ENCODE data around the gene CKS2.
"Not testable (repeated sequence)": the region's sequence is repeated elsewhere in the genome, so short reads cannot be mapped to it uniquely, and the experiment has no call there.

The CKS2 gene

DNA sequence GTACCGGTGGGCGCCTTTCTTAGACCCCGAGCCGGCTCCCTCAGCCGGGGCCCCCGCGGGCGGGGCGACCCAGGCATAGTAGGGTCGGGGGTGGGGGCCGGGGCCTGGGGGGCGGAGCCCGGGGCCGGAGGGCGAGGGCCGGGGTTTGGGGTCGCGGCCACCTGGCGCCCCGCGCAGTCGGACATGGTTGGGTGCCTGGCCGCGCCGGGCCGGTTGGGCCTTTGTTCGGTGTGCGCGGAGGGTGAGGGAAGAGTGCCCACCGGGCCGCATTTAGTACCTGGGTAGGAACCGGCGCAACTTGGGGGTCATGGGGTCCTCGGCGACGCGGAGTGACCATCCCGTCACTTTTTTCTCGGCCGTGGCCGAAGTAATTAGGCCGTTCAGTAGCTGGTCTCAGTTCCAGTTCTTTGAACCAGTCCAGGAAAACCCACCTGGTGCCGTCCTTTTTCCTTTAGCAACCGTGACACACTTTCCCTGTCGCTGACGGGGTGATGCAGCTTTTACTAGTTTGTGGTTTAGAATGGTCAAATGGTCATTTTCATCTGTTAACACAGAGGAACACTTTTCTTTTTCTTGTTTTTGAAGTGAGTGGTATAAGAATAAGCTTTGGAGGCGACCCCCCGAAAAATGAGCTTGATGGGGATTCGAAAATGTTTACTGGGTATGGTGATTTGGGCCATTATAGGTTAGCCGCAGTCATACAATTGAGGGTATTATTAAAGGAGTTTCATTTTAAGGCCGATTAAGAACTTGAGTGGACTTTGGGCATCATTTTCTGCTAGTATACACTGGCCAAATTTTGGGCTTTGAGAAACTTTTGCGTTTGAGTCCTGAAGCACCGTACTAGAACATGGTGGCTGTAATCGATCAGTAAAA lies 589 bp downstream of the CKS2 start:
- no peak for DNase-seq

GRCh38 chr9:89312222-89312571 lies 1.2 kb downstream of the CKS2 start:
- DNase-seq = no peak

- no peak for DNase-seq
These were observed 2.8 kb downstream of the CKS2 start for GRCh38 chr9:89313842-89314241.

- DNase-seq = no peak
These were observed 4.0 kb downstream of the CKS2 start for GRCh38 chr9:89314955-89315354.

DNA sequence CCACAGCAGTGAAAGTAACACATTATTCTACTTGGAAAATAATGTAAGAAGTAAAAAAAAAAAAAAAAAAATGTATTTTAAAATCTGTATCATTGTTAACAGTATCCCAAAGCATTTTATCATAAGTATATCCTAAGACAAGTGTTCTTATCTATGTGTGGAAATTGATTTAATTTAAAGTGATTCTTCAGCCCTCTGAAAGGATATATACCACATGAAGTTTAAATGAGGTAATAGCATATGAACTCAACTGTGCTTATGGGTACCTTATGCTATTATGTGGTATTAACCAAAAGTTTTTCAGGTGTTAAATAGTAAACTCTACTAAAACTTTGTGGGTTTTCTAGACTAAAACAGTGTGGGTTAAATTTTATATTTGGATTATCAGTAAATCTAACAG lies 4.5 kb downstream of the CKS2 start:
- DNase-seq = no peak

DNA sequence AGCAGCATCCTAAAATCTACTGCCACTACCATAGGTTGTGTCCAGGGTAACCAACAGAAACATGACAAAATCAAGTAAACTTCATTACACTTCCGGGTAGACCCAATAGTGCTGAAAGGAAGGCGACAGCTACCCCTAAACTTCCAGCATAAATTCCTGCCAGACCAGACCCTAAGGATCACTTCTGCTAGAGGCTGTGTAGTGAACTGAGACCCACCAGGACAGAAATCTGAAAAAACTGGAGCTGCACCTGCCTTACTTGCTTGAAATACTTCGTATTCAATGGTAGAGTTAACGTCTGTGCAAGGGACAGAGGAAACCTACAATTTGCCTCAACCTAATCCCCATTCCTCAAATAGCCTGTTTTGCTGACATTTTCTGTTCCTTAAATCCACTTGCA lies 6.3 kb downstream of the CKS2 start:
- DNase-seq = no peak

GRCh38 chr9:89318123-89319014 lies 7.4 kb downstream of the CKS2 start, which contains the start of gene SECISBP2:
SECISBP2 (plus strand) TSS chr9:89318500; CDS start chr9:89318577, 77 bp downstream.
- DNase-seq = peak; percentile 95

DNA sequence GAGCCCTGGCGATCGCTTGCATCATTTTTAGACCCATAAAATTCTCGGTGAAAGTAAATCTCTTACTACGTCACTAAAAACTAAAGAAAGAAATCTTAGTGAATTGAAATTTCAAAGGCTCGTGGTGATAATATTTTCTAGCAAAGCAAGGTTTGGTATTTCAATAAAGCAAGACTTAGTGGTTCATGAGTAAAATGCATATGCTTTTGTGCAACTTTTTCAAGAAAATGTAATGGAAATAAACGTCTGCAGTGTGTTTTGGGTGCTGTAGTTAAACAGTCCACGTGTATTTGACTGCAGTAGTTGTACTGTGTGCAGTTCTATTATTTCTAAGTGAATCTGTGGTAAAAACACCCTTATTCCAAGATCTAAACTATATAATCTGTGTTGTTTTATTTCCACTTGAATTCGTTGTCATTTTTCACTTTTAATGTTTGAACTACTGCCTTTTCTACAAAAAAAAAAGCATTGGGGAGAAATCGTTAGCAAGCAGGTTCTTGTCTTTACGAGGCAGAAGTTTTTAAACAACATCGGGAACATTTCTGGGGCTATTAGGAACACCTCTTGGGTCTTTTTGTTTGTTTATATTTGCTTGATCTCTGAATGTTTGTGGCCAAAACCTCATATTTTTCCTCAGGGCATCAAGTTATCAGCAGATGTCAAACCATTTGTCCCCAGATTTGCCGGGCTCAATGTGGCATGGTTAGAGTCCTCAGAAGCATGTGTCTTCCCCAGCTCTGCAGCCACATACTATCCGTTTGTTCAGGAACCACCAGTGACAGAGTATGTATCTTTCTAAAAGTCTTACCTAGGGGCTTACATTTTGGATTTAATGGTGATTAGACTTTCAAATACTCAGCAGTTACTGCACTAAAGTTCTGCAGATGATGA lies 8.3 kb downstream of the CKS2 start:
- DNase-seq = no peak

DNA sequence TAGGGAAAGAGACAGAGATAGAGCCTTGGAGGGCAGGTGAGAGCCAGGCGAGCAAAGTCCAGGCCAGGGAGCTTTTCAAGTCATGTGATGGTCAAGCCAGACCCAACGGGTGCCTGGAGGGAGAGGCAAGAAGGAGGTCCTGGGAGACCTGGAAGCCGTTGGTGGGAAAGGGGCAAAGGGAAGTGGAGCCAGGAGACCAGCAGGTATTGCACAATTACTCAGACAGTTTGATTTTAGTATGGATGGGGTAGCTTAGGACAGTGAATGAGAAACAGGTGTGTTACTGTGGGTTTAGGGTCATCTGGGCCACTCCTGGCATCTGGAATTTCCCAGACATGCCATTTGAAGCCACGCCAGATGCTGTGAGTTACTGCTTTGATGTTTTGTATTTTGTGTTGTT lies 12.4 kb downstream of the CKS2 start:
- no peak for DNase-seq

DNA sequence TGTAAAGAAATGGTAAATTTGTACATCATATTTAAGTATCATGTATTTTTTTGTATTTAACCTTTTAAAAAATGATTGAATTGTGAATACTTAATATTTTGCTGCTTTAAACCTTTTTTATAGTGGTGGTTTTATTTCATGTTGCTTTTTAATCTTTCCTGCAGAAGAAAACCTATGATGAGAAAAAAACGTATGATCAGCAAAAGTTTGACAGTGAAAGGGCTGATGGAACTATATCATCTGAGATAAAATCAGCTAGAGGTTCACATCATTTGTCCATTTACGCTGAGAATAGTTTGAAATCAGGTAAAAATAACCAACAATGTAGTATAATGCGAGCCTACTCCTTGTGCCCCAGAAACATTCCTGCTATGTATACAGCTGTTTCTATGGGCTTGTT lies 14.7 kb downstream of the CKS2 start:
- DNase-seq = no peak

DNA sequence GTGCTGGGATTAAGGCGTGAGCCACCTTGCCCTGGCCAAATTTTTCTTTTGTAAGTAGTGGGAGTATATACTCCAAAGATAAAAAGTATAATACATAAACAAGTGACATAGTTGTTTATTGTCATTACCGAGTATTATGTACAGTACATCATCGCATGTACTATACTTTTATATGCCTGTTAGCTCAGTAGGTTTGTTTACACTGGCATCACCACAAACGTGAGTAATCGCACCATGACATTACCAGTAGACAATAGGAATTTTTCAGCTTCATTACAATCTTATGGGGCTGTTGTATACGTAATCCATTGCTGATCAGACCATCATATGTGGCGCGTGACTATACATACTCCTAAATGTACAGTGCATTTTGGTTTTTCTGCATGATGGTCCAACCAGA lies 17.1 kb downstream of the CKS2 start:
- DNase-seq = no peak

DNA sequence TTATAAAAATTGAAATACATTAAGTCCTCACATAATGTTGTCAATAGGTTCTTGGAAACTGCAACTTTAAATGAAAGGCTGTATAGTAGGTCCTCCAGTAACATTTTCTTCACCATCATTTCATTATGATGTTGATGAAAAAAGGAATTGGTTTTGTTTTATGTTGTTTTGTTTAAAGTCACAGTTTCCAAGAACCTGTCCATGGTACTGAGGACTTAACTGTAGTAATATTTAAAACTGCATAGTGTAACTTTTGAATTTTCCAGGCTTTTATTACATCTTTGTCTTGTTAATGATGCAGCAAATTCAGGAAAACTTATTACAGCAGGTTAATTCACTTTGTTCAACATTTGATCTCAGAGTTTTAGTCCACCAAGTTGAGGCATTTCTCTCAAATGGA lies 18.9 kb downstream of the CKS2 start:
- DNase-seq = no peak

- no peak for DNase-seq
These were observed 19.5 kb downstream of the CKS2 start for GRCh38 chr9:89330513-89330912.

- no peak for DNase-seq
These were observed 28.8 kb downstream of the CKS2 start for GRCh38 chr9:89339807-89340206.

DNA sequence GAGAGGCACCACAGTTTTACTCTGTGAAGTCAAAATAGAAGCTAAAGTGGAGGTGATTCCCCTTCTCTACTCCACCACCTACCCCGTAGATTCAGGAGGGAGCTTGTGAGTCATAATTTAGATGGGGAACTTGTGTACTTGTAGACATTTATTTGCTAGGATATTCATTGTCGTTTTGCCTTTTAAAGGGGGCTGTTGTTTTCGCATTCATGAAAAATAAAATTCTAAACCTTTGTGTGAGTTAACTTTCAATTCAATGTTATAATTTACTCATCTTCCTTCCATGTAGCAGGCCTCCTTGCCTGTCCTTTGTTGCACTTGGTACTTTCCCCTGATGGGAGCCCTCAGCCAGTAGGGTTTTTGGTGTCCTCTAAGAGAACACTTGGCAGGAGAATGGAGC lies 29.3 kb downstream of the CKS2 start:
- no peak for DNase-seq

DNA sequence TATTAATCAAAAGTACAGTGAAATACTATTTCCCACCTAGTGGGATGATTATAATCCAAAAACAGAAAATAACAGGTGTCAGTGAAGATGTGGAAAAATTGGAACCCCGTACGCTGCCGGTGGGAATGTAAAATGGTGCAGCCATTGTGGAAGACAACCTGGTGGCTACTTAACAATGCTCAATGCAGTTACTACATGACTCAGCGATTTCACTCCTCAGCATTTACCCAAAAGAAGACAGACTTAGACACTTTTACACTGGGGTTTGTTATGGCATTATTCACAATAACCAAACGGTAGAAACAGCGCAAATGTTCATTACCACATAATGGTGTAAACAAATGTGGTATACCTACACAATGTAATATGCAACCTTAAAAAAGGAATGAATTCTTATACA lies 31.2 kb downstream of the CKS2 start:
- no peak for DNase-seq

DNA sequence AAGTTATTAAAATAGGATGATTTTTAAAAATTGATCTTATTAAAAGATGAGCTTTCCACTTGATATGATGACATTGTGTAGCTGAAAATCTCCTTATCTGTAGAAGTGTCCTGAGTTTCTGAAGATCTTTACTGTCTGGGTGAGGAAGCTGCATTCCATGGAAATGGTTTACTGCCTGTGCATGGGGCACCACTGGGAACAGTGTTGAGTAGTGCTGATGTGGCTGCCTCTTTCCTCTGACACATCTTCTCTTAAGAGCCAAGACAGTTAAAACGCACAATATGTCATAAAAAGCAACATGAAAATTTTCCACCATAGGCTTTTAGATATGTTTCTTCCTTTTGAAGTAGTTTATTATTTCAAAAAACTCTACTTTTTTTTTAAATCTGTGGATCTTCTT lies 32.0 kb downstream of the CKS2 start:
- no peak for DNase-seq

GRCh38 chr9:89343812-89344211 lies 32.8 kb downstream of the CKS2 start:
- DNase-seq = not testable (repeated sequence)

DNA sequence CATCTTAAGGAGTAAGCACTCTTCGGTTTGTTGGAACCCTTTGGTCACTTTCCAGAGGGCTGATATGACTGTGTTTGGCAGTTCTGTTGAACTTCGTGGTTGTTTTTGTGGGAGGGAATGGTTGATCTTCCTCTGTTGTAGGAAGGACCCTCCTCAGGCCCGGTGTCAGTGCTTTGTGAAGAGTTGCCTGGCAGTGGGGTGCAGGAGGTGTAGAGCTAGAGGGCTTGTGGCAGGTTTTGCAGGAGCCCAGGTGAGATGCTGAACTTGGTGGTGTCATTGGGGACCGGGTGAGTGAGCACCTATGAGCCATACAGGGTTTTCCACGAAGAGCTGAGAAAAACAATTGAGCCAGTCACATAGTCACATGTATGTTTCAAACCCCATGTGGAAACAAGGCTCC lies 34.5 kb downstream of the CKS2 start:
- DNase-seq = no peak

- no peak for DNase-seq
These were observed 35.7 kb downstream of the CKS2 start for GRCh38 chr9:89346696-89347095.

GRCh38 chr9:89347651-89348050 lies 36.7 kb downstream of the CKS2 start:
- DNase-seq = no peak

GRCh38 chr9:89349607-89350006 lies 38.6 kb downstream of the CKS2 start:
- DNase-seq = no peak

DNA sequence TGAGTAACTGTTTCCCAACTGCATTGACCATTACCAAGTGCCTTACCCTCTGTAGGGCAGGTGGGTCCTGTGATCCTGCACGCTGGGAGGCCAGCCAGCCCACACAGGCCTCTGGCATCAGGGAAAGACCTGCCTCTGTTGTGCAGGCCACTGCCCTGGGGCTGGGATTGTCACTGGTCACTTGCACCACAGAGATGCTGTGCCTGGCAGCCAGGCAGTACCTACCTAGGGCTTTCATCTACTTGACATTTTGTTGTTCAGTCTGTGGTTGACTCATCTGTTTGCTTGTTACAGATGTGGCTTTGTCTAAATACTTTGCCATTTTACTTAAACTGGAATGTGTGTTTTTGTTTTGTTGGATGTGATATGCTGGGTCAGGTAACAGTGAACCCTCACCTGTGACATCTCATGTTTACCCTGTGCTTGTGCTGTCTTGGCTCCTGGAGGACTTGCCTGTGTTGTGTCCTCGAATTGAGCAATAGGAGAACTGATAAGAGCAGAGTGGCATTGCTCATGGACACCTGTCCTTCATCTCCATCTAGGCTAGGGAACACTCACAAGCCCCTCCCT lies 40.1 kb downstream of the CKS2 start:
- no peak for DNase-seq

Measured in GDM1 (cell line).